Choroid plexus epithelial cell (primary cell): ENCODE data around the gene RPS6KC1.

Experiments
- DNase-seq: peaks from one replicate; pipeline ENCODE4 v3.0.0-alpha.2; 2010; ENCODE audit warnings: low read depth
- H3K4me3 ChIP-seq: 2 replicates; pipeline ENCODE4 v1.5.1; 2011; ENCODE audit warnings: low read depth, mild to moderate bottlenecking, control low read depth, low read length, moderate library complexity
- CTCF ChIP-seq: conservative IDR thresholded peaks from 2 replicates; pipeline ENCODE4 v1.5.1; 2011; ENCODE audit warnings: low read depth, mild to moderate bottlenecking, control low read depth, inconsistent platforms, low read length, moderate library complexity

RPS6KC1 gene

GRCh38 chr1:213066363-213066762, 15.3 kb downstream of the RPS6KC1 start:
- DNase-seq: peak; percentile 19
- no peak for TF ChIP-seq CTCF
- H3K4me3 ChIP-seq: no peak overlapping the region

- no peak overlapping the region for H3K4me3 ChIP-seq
- DNase-seq: no peak
- TF ChIP-seq CTCF: no peak
These were observed 16.3 kb downstream of the RPS6KC1 start for GRCh38 chr1:213067352-213067751.

GRCh38 chr1:213070406-213070805, 19.4 kb downstream of the RPS6KC1 start:
- no peak overlapping the region for H3K4me3 ChIP-seq
- TF ChIP-seq CTCF: peak; percentile 50
- DNase-seq: peak; percentile 84

GRCh38 chr1:213075725-213076124, 24.7 kb downstream of the RPS6KC1 start:
- TF ChIP-seq CTCF: no peak
- DNase-seq: no peak
- no peak overlapping the region for H3K4me3 ChIP-seq

GRCh38 chr1:213082420-213083111, 31.5 kb downstream of the RPS6KC1 start:
- no peak for TF ChIP-seq CTCF
- H3K4me3 ChIP-seq: no peak overlapping the region
- DNase-seq: no peak

GRCh38 chr1:213083112-213083445, 32.0 kb downstream of the RPS6KC1 start:
- H3K4me3 ChIP-seq: no peak overlapping the region
- no peak for TF ChIP-seq CTCF
- DNase-seq: no peak

GRCh38 chr1:213087911-213088310, 36.9 kb downstream of the RPS6KC1 start:
- no peak for TF ChIP-seq CTCF
- no peak for DNase-seq
- H3K4me3 ChIP-seq: no peak overlapping the region
